Mucosa of stomach (tissue), 1 donor: ENCODE data around the gene ARHGEF17.

Experiments
- H3K27me3 ChIP-seq: one replicate; pipeline ENCODE4 v1.7.0; 2013; ENCODE audit warnings: mild to moderate bottlenecking, low read length; ENCODE audit not compliant: control insufficient read depth, insufficient read depth
- H3K36me3 ChIP-seq: one replicate; pipeline ENCODE4 v1.7.0; 2013; ENCODE audit warnings: low read length; ENCODE audit not compliant: control insufficient read depth, insufficient read depth
- H3K4me1 ChIP-seq: one replicate; pipeline ENCODE4 v1.7.0; 2013; ENCODE audit warnings: mild to moderate bottlenecking, low read length; ENCODE audit not compliant: control insufficient read depth, insufficient read depth
- H3K4me3 ChIP-seq: one replicate; pipeline ENCODE4 v1.7.0; 2013; ENCODE audit warnings: low read length
- H3K9ac ChIP-seq: one replicate; pipeline ENCODE4 v1.7.0; 2013; ENCODE audit warnings: mild to moderate bottlenecking, low read length, moderate library complexity
- H3K9me3 ChIP-seq: one replicate; pipeline ENCODE4 v1.7.0; 2013; ENCODE audit warnings: mild to moderate bottlenecking, low read length, moderate library complexity; ENCODE audit not compliant: control insufficient read depth
- donor health status: Pancreatic carcinoma.

The ARHGEF17 gene

DNA sequence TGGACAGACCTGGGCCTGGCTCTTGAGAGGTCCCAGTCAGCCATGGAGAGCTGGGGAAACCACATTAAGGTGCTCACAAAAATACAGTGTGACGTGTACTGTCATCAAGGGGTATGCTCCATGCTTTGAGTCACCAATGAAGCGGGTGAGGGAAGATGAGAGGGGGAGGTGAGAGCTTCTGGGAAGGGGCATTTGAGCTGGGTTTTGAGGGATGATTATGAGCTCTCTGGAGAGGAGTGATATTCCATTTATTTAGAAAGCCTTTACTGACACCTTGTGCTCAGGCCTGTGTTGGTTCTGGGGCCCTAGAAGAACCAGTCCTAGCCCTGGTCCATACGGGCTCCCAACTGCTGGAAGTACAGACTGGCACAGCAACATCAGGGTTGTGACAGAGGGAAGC is 10.4 kb upstream of the ARHGEF17 start:
- Histone ChIP-seq H3K9me3 (no peaks in the 10 kb centered on the region), H3K4me1 (no peaks in the 10 kb centered on the region), H3K27me3 (peaks cover 11% of the 10 kb centered on the region), H3K4me3 (no peak overlapping the region), H3K36me3 (no peaks in the 10 kb centered on the region), H3K9ac (no peak overlapping the region)

DNA sequence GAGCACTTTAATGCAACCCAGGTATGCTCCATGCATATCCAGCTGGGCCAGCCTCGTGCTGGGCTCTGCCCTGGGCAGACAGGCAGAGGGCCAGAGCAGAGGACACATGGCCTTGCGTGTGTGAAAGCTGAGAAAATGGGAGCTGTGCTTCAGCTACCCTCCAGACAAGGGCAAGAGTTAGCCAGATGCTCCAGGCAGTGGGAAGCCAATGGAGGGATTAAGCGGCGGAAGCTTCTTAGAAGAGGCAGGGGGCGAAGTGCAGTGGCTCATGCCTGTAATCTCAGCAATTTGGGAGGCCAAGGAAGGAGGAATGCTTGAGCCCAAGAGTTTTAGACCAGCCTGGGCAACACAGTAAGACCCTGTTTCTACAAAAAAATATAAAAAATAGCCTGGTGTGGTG is 9.8 kb upstream of the ARHGEF17 start:
- no peaks in the 10 kb centered on the region for H3K36me3 ChIP-seq

DNA sequence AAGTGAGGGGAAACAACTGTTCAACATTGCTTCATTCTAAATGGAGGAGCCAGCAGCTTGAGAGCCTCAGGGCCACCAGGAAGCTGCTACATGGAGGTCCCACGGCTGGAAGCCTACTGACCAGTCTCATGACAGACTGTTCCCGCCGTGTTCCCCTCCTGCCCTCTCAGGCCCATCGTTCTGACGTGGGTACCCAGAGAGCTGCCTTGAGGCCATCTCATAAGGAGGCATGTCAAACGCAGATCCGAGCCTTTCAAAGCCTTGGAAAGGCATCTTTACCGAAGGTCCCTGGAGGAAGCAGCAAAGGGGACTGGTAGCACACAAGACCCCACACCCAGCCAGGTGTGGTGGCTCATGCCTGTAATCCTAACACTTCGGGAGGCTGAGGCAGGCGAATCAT is 8.3 kb upstream of the ARHGEF17 start:
- Histone ChIP-seq H3K9me3 (no peaks in the 10 kb centered on the region), H3K4me3 (no peak overlapping the region), H3K9ac (no peak overlapping the region), H3K36me3 (no peaks in the 10 kb centered on the region), H3K27me3 (peaks cover 6% of the 10 kb centered on the region), H3K4me1 (no peaks in the 10 kb centered on the region)

More for the DNA sequence above, 9.8 kb upstream of the ARHGEF17 start:
- Histone ChIP-seq H3K9ac (no peak overlapping the region), H3K4me3 (no peak overlapping the region), H3K4me1 (no peaks in the 10 kb centered on the region), H3K9me3 (no peaks in the 10 kb centered on the region), H3K27me3 (peaks cover 9% of the 10 kb centered on the region)

DNA sequence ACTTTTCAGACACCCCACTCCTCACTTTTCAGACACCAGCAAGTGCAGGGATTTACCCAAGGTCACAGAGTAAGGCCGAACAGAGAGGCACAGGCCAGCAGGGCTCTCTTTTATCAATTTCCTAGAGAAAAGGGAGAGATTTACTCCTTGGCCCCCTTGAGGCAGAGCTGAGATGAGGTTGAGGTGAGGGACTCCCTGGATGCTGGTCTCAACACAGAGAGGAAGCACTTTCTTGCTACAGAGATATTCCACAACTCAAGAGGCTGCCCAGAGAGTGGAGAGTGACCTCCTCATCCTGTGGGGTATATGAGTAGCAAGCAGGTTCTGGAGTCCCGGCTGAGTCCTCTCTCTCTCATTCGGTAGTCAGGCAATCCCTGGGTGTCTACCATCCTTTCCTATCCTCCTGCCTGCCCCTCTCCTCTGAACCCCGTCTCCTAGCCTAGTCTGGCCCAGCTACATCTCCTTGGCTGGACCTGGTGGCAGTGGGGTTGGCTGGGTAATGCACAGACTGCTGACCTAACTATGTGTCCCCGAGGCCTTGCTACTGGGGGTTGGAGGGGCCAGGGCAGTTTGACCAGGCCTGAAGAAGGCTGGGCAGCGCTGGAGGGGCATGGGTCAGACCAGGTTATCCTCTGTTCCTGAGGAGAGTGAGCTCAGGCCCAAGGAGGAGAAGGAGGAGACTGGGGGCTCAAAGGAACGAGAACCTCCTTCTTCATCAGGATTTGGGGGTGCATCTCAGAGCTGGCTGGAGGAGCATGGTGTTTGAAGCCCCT is 1.8 kb upstream of the ARHGEF17 start:
- Histone ChIP-seq H3K9ac (no peak overlapping the region), H3K9me3 (no peaks in the 10 kb centered on the region), H3K27me3 (peaks cover 19% of the 10 kb centered on the region), H3K4me3 (no peak overlapping the region), H3K36me3 (no peaks in the 10 kb centered on the region), H3K4me1 (peaks cover 22% of the 10 kb centered on the region)

DNA sequence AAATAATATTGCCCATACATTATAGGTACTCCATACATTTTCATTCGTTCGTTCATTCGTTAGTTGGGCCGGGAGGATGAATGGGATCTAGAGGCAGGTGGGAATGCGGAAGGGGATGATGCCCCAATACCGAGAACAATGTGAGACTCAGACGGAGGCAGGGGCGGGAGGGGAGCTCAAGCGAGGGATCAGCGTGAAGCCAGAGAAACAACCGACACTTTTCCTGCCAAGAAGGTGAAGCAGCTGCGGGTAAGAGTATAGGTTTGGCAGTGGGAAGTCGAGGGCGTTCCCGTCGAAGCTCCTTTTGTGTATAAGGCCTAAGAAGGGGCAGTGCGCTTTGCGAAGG is 1.1 kb upstream of the ARHGEF17 start:
- H3K36me3 ChIP-seq = no peaks in the 10 kb centered on the region
- peaks cover 22% of the 10 kb centered on the region for H3K4me1 ChIP-seq
- peak overlapping the region; percentile 53 for H3K9ac ChIP-seq
- H3K4me3 ChIP-seq = no peak overlapping the region
- no peaks in the 10 kb centered on the region for H3K9me3 ChIP-seq
- peaks cover 19% of the 10 kb centered on the region for H3K27me3 ChIP-seq

DNA sequence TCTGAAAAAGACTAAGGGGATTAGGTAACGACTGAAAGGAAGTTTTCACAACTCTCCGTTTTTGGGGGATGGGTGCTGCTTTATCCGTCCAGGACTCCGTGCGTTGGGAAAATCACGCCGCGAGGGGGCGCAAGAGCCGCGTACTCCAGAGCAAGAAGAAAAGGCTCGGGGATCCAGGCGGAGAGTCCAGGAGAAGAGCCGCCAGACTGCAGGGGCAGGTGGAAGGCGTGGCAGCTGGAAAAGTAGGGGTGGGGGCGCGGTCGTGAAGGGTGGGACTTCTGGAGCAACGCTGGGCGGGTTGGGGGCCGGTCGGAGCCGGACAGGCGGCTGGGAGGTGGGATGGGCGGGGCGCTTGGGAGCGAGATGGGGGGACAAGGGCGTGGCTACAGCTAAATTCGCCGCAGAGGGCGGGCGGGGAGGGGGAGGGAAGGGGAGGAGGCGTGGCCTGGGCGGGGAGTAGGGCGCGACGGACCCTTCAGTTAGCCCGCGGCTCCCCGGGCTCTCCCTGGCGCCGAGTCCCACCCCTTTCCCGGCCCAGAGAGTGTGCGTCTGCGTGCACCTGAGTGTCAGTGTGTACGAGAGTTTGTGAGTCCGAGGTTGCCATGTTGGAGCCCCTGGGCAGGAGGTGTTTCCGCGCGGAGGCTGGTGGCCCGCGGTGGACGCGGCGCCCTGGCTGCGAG is 613 bp upstream of the ARHGEF17 start:
- peak overlapping the region; percentile 71 for H3K9ac ChIP-seq
- H3K4me1 ChIP-seq = peaks cover 26% of the 10 kb centered on the region

DNA sequence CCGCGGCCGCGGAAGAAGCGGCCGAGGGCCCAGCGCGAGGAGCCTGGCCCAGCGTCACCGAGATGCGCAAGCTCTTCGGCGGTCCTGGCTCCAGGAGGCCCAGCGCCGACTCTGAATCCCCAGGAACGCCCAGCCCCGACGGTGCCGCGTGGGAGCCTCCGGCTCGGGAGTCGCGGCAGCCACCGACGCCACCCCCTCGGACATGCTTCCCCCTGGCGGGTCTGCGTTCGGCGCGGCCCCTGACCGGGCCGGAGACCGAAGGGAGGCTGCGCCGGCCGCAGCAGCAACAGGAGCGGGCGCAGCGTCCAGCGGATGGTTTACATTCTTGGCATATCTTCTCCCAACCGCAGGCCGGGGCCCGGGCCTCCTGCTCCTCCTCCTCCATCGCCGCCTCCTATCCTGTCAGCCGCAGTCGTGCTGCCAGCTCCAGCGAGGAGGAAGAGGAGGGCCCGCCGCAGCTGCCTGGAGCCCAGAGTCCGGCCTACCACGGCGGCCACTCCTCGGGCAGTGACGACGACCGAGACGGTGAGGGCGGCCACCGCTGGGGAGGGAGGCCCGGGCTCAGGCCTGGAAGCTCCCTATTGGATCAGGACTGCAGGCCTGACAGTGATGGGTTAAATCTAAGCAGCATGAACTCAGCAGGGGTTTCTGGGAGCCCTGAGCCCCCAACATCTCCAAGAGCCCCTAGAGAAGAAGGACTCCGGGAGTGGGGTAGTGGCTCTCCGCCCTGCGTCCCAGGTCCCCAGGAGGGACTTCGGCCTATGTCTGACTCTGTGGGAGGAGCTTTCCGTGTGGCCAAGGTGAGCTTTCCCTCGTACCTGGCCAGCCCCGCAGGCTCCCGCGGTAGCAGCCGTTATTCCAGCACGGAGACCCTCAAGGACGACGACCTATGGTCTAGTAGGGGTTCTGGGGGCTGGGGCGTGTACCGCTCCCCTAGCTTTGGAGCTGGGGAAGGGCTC is 1.2 kb downstream of the ARHGEF17 start:
- Histone ChIP-seq H3K36me3 (no peaks in the 10 kb centered on the region), H3K4me1 (peaks cover 40% of the 10 kb centered on the region), H3K27me3 (peaks cover 19% of the 10 kb centered on the region), H3K4me3 (peak overlapping the region; percentile 22), H3K9me3 (no peaks in the 10 kb centered on the region), H3K9ac (peak overlapping the region; percentile 71)

More for the DNA sequence above, 613 bp upstream of the ARHGEF17 start:
- peaks cover 19% of the 10 kb centered on the region for H3K27me3 ChIP-seq
- no peaks in the 10 kb centered on the region for H3K9me3 ChIP-seq
- no peaks in the 10 kb centered on the region for H3K36me3 ChIP-seq
- H3K4me3 ChIP-seq = peak overlapping the region; percentile 41

- no peaks in the 10 kb centered on the region for H3K9me3 ChIP-seq
- H3K4me1 ChIP-seq = peaks cover 45% of the 10 kb centered on the region
- no peak overlapping the region for H3K4me3 ChIP-seq
- no peaks in the 10 kb centered on the region for H3K36me3 ChIP-seq
- peak overlapping the region; percentile 71 for H3K9ac ChIP-seq
- H3K27me3 ChIP-seq = peaks cover 19% of the 10 kb centered on the region
Observed at GRCh38 chr11:73310076-73310475, 2.0 kb downstream of the ARHGEF17 start.

GRCh38 chr11:73310661-73311393 is 2.8 kb downstream of the ARHGEF17 start:
- Histone ChIP-seq H3K27me3 (peaks cover 19% of the 10 kb centered on the region), H3K4me3 (no peak overlapping the region), H3K36me3 (no peaks in the 10 kb centered on the region), H3K4me1 (peaks cover 48% of the 10 kb centered on the region), H3K9me3 (no peaks in the 10 kb centered on the region), H3K9ac (no peak overlapping the region)

DNA sequence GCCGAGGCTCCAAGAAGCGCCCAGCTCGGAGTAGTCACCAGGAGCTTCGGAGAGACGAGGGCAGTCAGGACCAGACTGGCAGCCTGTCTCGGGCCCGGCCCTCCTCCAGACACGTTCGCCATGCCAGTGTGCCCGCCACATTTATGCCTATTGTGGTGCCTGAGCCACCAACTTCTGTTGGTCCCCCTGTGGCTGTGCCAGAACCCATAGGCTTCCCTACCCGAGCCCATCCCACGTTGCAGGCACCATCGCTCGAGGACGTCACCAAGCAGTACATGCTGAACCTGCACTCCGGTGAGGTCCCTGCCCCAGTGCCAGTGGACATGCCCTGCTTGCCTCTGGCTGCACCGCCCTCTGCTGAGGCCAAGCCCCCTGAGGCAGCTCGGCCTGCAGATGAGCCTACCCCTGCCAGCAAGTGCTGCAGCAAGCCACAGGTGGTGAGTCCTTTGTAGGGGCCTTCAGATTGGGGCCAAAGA is 3.4 kb downstream of the ARHGEF17 start:
- peaks cover 19% of the 10 kb centered on the region for H3K27me3 ChIP-seq
- no peak overlapping the region for H3K4me3 ChIP-seq
- no peaks in the 10 kb centered on the region for H3K36me3 ChIP-seq
- no peaks in the 10 kb centered on the region for H3K9me3 ChIP-seq
- no peak overlapping the region for H3K9ac ChIP-seq
- H3K4me1 ChIP-seq = peaks cover 51% of the 10 kb centered on the region

DNA sequence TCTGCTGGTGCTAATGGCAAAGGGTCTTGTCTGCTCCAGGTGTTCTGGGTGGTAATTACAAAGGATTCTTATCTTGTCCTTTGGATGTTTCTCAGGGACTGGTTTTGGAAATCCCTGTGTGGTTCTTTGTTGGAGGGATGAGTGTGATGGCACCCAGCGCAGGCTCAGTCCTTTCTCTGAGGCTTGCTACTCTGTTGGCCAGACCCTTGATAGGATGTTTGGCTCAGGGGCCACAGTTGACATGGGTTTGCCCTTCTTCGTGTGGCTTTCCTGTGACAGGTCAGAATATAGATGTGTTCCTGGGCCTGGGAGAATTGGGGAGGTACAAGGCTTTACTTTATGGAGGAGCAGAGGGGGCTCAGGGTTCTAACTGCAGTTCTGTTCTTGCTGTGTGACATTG is 4.0 kb downstream of the ARHGEF17 start:
- Histone ChIP-seq H3K27me3 (peaks cover 18% of the 10 kb centered on the region), H3K9ac (no peak overlapping the region), H3K4me1 (peaks cover 51% of the 10 kb centered on the region), H3K9me3 (no peaks in the 10 kb centered on the region), H3K36me3 (no peaks in the 10 kb centered on the region), H3K4me3 (no peak overlapping the region)
